ENCODE data around the gene UBAC2.

Gene UBAC2

GRCh38 chr13:99250982-99251825 is 50.5 kb downstream of the UBAC2 start:
- no peak for TF ChIP-seq CTCF (IDR thresholded peaks at IDR 0.05; ENCODE audit: poor library complexity, severe bottlenecking)
- no peaks in the 10 kb centered on the region for H3K9me3 ChIP-seq (ENCODE audit: severe bottlenecking)
- H3K36me3 ChIP-seq (ENCODE audit: low read depth), result peaks cover 45% of the 10 kb centered on the region
- H3K27ac ChIP-seq (ENCODE audit: poor library complexity, severe bottlenecking), result no peak overlapping the region
- H3K4me3 ChIP-seq (ENCODE audit: severe bottlenecking), result no peak overlapping the region
- ATAC-seq (ENCODE audit: low read depth) (no peak), DNase-seq (ENCODE audit: low spot score) (no peak)
- no peaks in the 10 kb centered on the region for H3K27me3 ChIP-seq (ENCODE audit: insufficient read depth, poor library complexity, severe bottlenecking)
- no peaks in the 10 kb centered on the region for H3K4me1 ChIP-seq (ENCODE audit: insufficient read depth, poor library complexity, severe bottlenecking)

- ATAC-seq (ENCODE audit: low read depth), result no peak
- H3K27ac ChIP-seq (ENCODE audit: poor library complexity, severe bottlenecking), result no peak overlapping the region
- no peaks in the 10 kb centered on the region for H3K27me3 ChIP-seq (ENCODE audit: insufficient read depth, poor library complexity, severe bottlenecking)
- DNase-seq (ENCODE audit: low spot score), result no peak
- H3K4me1 ChIP-seq (ENCODE audit: insufficient read depth, poor library complexity, severe bottlenecking), result no peaks in the 10 kb centered on the region
- H3K4me3 ChIP-seq (ENCODE audit: severe bottlenecking), result no peak overlapping the region
- no peak for TF ChIP-seq CTCF (IDR thresholded peaks at IDR 0.05; ENCODE audit: poor library complexity, severe bottlenecking)
- H3K9me3 ChIP-seq (ENCODE audit: severe bottlenecking), result no peaks in the 10 kb centered on the region
- peaks cover 45% of the 10 kb centered on the region for H3K36me3 ChIP-seq (ENCODE audit: low read depth)
Measured at GRCh38 chr13:99251921-99252320, 51.3 kb downstream of the UBAC2 start.

GRCh38 chr13:99254830-99255229 is 54.2 kb downstream of the UBAC2 start:
- H3K27ac ChIP-seq (ENCODE audit: poor library complexity, severe bottlenecking), result no peak overlapping the region
- peaks cover 33% of the 10 kb centered on the region for H3K36me3 ChIP-seq (ENCODE audit: low read depth)
- H3K9me3 ChIP-seq (ENCODE audit: severe bottlenecking), result no peaks in the 10 kb centered on the region
- TF ChIP-seq CTCF (IDR thresholded peaks at IDR 0.05; ENCODE audit: poor library complexity, severe bottlenecking), result no peak
- no peak overlapping the region for H3K4me3 ChIP-seq (ENCODE audit: severe bottlenecking)
- no peaks in the 10 kb centered on the region for H3K27me3 ChIP-seq (ENCODE audit: insufficient read depth, poor library complexity, severe bottlenecking)
- no peak for DNase-seq (ENCODE audit: low spot score)
- no peaks in the 10 kb centered on the region for H3K4me1 ChIP-seq (ENCODE audit: insufficient read depth, poor library complexity, severe bottlenecking)
- no peak for ATAC-seq (ENCODE audit: low read depth)

GRCh38 chr13:99255271-99255670 is 54.6 kb downstream of the UBAC2 start:
- TF ChIP-seq CTCF (IDR thresholded peaks at IDR 0.05; ENCODE audit: poor library complexity, severe bottlenecking), result no peak
- H3K27ac ChIP-seq (ENCODE audit: poor library complexity, severe bottlenecking), result no peak overlapping the region

GRCh38 chr13:99256283-99256682 is 55.6 kb downstream of the UBAC2 start:
- TF ChIP-seq CTCF (IDR thresholded peaks at IDR 0.05; ENCODE audit: poor library complexity, severe bottlenecking), result no peak
- no peak for ATAC-seq (ENCODE audit: low read depth)
- Histone ChIP-seq H3K27me3 (ENCODE audit: insufficient read depth, poor library complexity, severe bottlenecking) (no peaks in the 10 kb centered on the region), H3K36me3 (ENCODE audit: low read depth) (peaks cover 29% of the 10 kb centered on the region; the same call in 1 of the 2 replicates), H3K4me1 (ENCODE audit: insufficient read depth, poor library complexity, severe bottlenecking) (no peaks in the 10 kb centered on the region), H3K4me3 (ENCODE audit: severe bottlenecking) (no peak overlapping the region), H3K27ac (ENCODE audit: poor library complexity, severe bottlenecking) (no peak overlapping the region), H3K9me3 (ENCODE audit: severe bottlenecking) (no peaks in the 10 kb centered on the region)
- DNase-seq (ENCODE audit: low spot score), result no peak

More at GRCh38 chr13:99255271-99255670, 54.6 kb downstream of the UBAC2 start:
- Histone ChIP-seq H3K4me3 (ENCODE audit: severe bottlenecking) (no peak overlapping the region), H3K27me3 (ENCODE audit: insufficient read depth, poor library complexity, severe bottlenecking) (no peaks in the 10 kb centered on the region), H3K36me3 (ENCODE audit: low read depth) (peaks cover 33% of the 10 kb centered on the region; the same call in 1 of the 2 replicates), H3K4me1 (ENCODE audit: insufficient read depth, poor library complexity, severe bottlenecking) (no peaks in the 10 kb centered on the region), H3K9me3 (ENCODE audit: severe bottlenecking) (no peaks in the 10 kb centered on the region)
- no peak for ATAC-seq (ENCODE audit: low read depth)
- DNase-seq (ENCODE audit: low spot score), result no peak
